Neural crest cell (in vitro differentiated cells): Measurements from ENCODE around the gene C20orf204. TPM values are rescaled to one million over a fixed set of nuclear protein-coding genes. Genes with fewer than 3 reads are reported as not detected.

Experiments
- DNase-seq: peaks from one replicate; pipeline ENCODE4 v3.0.0; 2021; ENCODE audit warnings: low read depth, mixed read lengths, low spot score
- H3K27ac Mint-ChIP-seq: one replicate; pipeline ENCODE4 v1.8.0; 2021; ENCODE audit warnings: mild to moderate bottlenecking, mixed read lengths; ENCODE audit not compliant: unreplicated experiment
- H3K27me3 Mint-ChIP-seq: 2 replicates; pipeline ENCODE4 v1.8.0; 2021; ENCODE audit warnings: low read depth, mild to moderate bottlenecking, mixed read lengths
- H3K36me3 Mint-ChIP-seq: 2 replicates; pipeline ENCODE4 v1.8.0; 2021; ENCODE audit warnings: low read depth, mild to moderate bottlenecking, mixed read lengths
- H3K4me1 Mint-ChIP-seq: 2 replicates; pipeline ENCODE4 v1.8.0; 2021; ENCODE audit warnings: mixed read lengths
- H3K4me3 Mint-ChIP-seq: one replicate; pipeline ENCODE4 v1.8.0; 2021; ENCODE audit warnings: mild to moderate bottlenecking, mixed read lengths
- H3K9me3 Mint-ChIP-seq: 2 replicates; pipeline ENCODE4 v1.8.0; 2021; ENCODE audit warnings: mixed read lengths
- total RNA-seq: library from RNA; stranded (reverse); gene quantifications from 2 replicates; pipeline ENCODE4 v1.2.1, GENCODE V29; 2021
- TF ChIP-seq, protein P1 (sequence below): fragments of 200-600 bp; sonication (generic); conservative IDR thresholded peaks from 2 replicates; pipeline ENCODE4 v1.5.0; 2021; ENCODE audit warnings: antibody characterized with exemption, mild to moderate bottlenecking

Gene C20orf204
- total RNA-seq, 1 donor from 2014 or later = 2.3 TPM

DNA sequence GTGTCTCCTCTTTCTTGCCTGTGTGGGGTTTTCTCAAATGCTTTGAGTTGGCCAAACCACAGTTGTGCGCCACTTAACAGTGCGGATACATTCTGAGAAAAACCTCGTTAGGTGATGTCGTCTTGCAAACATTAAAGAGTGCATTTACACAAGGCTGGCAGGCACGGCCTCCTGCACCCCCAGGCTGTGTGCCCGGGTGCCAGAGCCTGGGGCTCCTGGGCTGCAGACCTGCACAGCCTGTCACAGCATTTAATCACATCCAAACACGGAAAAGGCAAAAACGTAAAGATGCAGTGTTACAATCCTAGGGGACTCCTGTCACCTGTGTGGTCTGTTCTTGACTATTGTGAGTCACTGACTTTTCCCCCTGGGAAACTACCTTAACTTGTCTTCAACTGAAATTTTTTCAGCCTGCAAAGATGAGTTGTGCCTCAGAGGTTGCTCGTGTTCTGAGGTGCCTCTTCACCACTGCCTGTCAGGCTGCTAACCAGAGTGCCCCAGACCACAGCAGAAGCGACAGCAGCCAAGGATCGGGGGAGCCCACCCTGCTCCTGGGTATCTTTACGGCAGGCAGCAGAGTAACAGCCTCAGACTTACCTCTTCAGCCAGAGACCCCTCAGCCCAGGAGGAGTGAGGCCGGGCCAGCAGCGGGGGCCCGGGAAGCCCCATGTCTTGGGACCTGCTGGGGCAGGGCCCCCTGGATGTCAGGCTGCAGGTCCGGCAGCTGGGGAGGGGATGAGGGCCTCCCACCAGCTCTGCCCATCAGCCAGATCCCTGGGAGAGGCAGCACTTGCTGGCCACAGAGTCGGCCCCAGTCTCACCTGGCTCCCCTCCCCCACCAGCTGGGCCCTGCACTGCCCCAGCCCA, 683 bp upstream of the C20orf204 start:
- Mint-ChIP-seq H3K4me1 (peaks cover 4% of the 10 kb centered on the region), H3K4me3 (peak overlapping the region; percentile 44), H3K36me3 (no peaks in the 10 kb centered on the region), H3K9me3 (no peaks in the 10 kb centered on the region), H3K27me3 (peaks cover 45% of the 10 kb centered on the region), H3K27ac (no peak overlapping the region)
- no peak for DNase-seq
- TF ChIP-seq, protein P1, sequence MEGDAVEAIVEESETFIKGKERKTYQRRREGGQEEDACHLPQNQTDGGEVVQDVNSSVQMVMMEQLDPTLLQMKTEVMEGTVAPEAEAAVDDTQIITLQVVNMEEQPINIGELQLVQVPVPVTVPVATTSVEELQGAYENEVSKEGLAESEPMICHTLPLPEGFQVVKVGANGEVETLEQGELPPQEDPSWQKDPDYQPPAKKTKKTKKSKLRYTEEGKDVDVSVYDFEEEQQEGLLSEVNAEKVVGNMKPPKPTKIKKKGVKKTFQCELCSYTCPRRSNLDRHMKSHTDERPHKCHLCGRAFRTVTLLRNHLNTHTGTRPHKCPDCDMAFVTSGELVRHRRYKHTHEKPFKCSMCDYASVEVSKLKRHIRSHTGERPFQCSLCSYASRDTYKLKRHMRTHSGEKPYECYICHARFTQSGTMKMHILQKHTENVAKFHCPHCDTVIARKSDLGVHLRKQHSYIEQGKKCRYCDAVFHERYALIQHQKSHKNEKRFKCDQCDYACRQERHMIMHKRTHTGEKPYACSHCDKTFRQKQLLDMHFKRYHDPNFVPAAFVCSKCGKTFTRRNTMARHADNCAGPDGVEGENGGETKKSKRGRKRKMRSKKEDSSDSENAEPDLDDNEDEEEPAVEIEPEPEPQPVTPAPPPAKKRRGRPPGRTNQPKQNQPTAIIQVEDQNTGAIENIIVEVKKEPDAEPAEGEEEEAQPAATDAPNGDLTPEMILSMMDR = no peak

DNA sequence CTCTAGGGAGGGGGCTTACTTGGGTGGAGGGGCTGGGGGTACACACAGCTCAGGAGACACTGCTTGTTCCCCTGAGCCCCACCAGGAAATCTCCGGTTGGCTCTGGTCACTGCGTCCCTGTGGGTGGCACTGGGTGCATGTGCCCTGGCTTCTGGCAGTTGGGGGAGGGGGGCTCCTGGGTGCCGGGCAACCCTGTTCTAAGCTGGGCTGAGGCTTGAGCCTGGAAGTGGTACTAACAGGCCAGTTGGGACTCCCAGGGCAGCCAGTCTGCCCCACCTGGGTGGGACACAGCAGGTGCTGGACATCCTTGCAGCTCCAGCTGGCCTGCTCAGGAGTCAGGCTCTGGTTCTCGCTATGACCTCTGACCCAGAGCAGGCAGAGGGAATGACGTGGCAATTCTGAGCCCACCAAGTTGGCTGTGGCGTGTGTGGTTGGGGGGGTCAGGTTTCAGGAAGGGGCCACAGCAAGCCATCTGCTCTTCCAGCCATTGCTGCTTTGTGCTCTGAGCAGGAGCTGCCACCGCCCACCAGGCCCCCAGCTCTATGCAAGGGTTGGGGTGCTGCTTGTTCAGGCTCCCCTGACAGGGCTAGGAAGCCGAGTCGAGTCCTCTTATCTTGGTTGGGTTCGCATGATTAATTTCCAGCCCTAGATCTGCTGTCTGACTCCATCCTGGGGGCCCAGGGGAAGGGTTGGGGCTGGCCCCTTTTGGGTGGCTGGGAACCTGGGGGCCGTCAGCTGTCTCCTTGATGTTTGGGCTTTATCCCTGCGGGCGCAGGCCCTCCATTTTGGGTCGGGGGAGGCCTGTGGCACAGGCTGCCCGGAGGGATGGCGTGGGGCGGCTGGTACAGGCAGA, 590 bp downstream of the C20orf204 start:
- Mint-ChIP-seq H3K36me3 (no peaks in the 10 kb centered on the region), H3K9me3 (no peaks in the 10 kb centered on the region), H3K4me3 (no peak overlapping the region), H3K27me3 (peaks cover 58% of the 10 kb centered on the region), H3K27ac (no peak overlapping the region), H3K4me1 (peaks cover 4% of the 10 kb centered on the region)
- TF ChIP-seq, protein P1 = no peak
- no peak for DNase-seq

DNA sequence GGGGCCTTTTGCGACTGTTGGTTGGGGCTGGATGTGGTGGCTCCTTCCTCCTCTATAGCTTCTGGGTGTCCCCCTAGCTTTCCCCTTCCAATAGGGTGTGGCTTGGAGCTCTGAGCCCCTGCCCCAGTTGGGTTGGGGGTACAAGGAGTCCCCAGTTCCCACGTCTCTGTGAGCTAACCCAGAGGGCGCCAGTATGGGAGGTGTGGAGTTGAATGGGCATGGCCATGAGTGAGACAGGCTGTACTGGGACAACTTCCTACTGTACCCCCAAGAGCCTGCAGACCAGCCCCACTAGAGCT, 1.2 kb downstream of the C20orf204 start:
- Mint-ChIP-seq H3K36me3 (no peaks in the 10 kb centered on the region), H3K4me1 (peaks cover 4% of the 10 kb centered on the region), H3K27me3 (peaks cover 64% of the 10 kb centered on the region), H3K27ac (no peak overlapping the region), H3K4me3 (no peak overlapping the region), H3K9me3 (no peaks in the 10 kb centered on the region)
- TF ChIP-seq, protein P1 = no peak
- no peak for DNase-seq

DNA sequence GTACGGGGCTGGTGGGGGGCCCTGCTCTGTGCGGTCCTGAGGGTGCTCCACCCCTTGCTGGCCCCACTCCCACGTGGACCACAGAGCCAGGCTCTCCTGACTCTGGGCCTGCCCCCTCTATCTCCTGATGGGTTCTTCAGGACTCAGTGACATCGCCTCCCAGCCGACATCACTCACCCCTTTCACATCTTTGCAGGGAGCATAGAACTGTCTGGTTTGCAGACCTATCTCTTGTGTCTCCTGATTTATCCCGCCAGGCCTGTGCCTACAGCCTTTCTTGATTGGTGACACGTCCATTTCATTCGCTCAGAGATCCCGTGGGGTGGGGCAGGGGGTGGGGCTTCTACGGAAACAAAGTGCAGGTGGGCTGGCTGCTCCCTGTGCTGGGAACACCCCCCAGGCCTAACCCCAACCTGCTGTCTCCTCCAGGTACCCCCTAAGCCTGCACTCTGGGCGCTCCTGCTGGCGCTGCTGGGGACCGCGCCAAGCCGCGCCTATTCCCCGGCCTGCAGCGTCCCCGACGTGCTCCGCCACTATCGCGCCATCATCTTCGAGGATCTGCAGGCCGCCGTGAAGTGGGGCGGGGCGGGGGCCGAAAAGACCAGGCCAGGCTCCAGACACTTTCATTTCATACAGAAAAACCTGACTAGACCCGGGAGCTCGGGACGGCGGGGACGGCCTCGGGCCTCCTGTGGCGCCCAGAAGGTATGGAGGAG, 1.7 kb downstream of the C20orf204 start:
- Mint-ChIP-seq H3K4me3 (no peak overlapping the region), H3K27ac (no peak overlapping the region), H3K36me3 (no peaks in the 10 kb centered on the region), H3K27me3 (peaks cover 65% of the 10 kb centered on the region), H3K9me3 (no peaks in the 10 kb centered on the region), H3K4me1 (peaks cover 4% of the 10 kb centered on the region)
- TF ChIP-seq, protein P1 = no peak
- no peak for DNase-seq

DNA sequence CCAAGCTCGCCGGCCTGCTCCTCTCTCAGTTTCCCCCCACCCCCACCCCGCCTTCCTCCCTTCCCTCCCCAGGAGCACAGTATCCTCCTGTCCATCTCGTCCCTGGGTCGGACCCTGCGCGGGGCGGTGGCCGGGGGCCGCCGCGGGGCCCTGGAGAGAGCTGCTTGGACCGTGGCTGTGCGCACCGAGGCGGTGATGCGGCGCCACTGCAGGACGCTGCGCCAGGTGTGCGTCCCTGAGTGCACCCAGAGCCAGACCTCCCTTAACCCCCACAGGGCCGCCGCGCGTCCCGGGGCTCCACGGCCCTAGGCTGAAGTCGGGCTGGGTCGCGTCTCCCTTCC, 2.2 kb downstream of the C20orf204 start:
- H3K36me3 Mint-ChIP-seq = no peaks in the 10 kb centered on the region
- peaks cover 69% of the 10 kb centered on the region for H3K27me3 Mint-ChIP-seq
- H3K4me1 Mint-ChIP-seq = peaks cover 4% of the 10 kb centered on the region
- no peak overlapping the region for H3K27ac Mint-ChIP-seq
- H3K9me3 Mint-ChIP-seq = no peaks in the 10 kb centered on the region
- no peak overlapping the region for H3K4me3 Mint-ChIP-seq
- DNase-seq = no peak
- TF ChIP-seq, protein P1 = no peak
